ENCODE data around the gene TFEB. TPM values are rescaled to one million over a fixed set of nuclear protein-coding genes. Genes with fewer than 3 reads are reported as not detected.

The TFEB gene
- total and polyA plus RNA-seq, 2 donors (not counting 3 experiments of a cell fraction or from before 2014, with no cell fraction given), result 4.9 to 6.6 TPM

- no peaks in the 10 kb centered on the region for H3K9me1 ChIP-seq (replicated peaks; ENCODE audit: control insufficient read depth, extremely low read depth, insufficient read depth, low read length)
- no peak overlapping the region for H3K4me3 ChIP-seq (replicated peaks in 1 of 3; ENCODE audit: insufficient read depth in 1 of 3, low read depth in 1 of 3, low read length in 3 of 3)
- H3K9ac ChIP-seq (replicated peaks; ENCODE audit: extremely low read depth, insufficient read depth, low read length), result no peak overlapping the region
- H3K27ac ChIP-seq (ENCODE audit: insufficient read depth, low read depth, low read length), result no peak overlapping the region
- H3K27me3 ChIP-seq (ENCODE audit: control insufficient read depth in 2 of 2, insufficient read depth in 2 of 2, low read length in 2 of 2), result no peaks in the 10 kb centered on the region
- TF ChIP-seq POLR2A (IDR thresholded peaks at IDR 0.05; ENCODE audit: low read depth, low read length), result no peak
- no peak for TF ChIP-seq MAX (IDR thresholded peaks at IDR 0.05; ENCODE audit: insufficient read depth, insufficient read length)
- no peak for TF ChIP-seq EZH2 (IDR thresholded peaks at IDR 0.05; ENCODE audit: borderline replicate concordance, low read depth, low read length, severe bottlenecking)
- no peak for TF ChIP-seq JUN (IDR thresholded peaks at IDR 0.05; ENCODE audit: borderline replicate concordance, insufficient read depth, insufficient read length, low read depth)
- TF ChIP-seq POLR2AphosphoS5 (IDR thresholded peaks at IDR 0.05; ENCODE audit: insufficient read depth, low read depth, low read length), result no peak
- no peak for TF ChIP-seq MYC (IDR thresholded peaks at IDR 0.05; ENCODE audit: low read depth, low read length)
- no peak for TF ChIP-seq GATA2 (IDR thresholded peaks at IDR 0.05; ENCODE audit: insufficient read depth, insufficient read length, low read depth, low read length)
- no peak for TF ChIP-seq CTCF (IDR thresholded peaks at IDR 0.05; ENCODE audit: extremely low read depth in 1 of 2, insufficient read depth in 1 of 2, low read depth in 1 of 2, low read length in 2 of 2)
- TF ChIP-seq FOS (IDR thresholded peaks at IDR 0.05; ENCODE audit: borderline replicate concordance, insufficient read depth, low read length), result no peak
- no peaks in the 10 kb centered on the region for H3K9me3 ChIP-seq (replicated peaks; ENCODE audit: control insufficient read depth, insufficient read depth, low read length)
- DNase-seq (ENCODE audit: low read depth, low spot score) (no peak), FAIRE-seq (no peak)
- H3K36me3 ChIP-seq (ENCODE audit: control insufficient read depth in 2 of 2, extremely low read depth in 1 of 2, insufficient read depth in 2 of 2, low read length in 2 of 2), result no peaks in the 10 kb centered on the region
- intact Hi-C loops (cut with micrococcal nuclease), result no loop called here
- no peak overlapping the region for H3K4me2 ChIP-seq (ENCODE audit: insufficient read depth, low read length)
- no peaks in the 10 kb centered on the region for H3K4me1 ChIP-seq (ENCODE audit: control insufficient read depth, extremely low read depth, insufficient read depth, low read length)
- no peaks in the 10 kb centered on the region for H4K20me1 ChIP-seq (replicated peaks; ENCODE audit: control insufficient read depth, extremely low read depth, insufficient read depth, low read length)
- CTCF ChIA-PET, result no interaction called here
- dilution Hi-C loops (cut with MboI; ENCODE audit: extremely low pct_ligation_motif_present, low sequenced_read_pairs), result no loop called here
- H2AFZ ChIP-seq (ENCODE audit: low read depth, low read length), result no peak overlapping the region
- no TSS peak for BruUV-seq (replicated peaks)
- no peaks in the 10 kb centered on the region for H3K79me2 ChIP-seq (ENCODE audit: control insufficient read depth, insufficient read depth, low read length)
- POLR2A ChIA-PET, result no interaction called here
Measured at GRCh38 chr6:41724228-41724580, 11.2 kb downstream of the TFEB start.

Measured in endothelial cell of umbilical vein (primary cell).